GM21717 (cell line): Measurements from ENCODE around the gene EME2.
"Not testable (repeated sequence)": the region's sequence is repeated elsewhere in the genome, so short reads cannot be mapped to it uniquely, and the experiment has no call there.

Experiments used
- ATAC-seq: cut with Tn5 transposase; IDR thresholded peaks from one replicate; pipeline ENCODE4 v1.9.1; 2021; ENCODE audit warnings: mild to moderate bottlenecking, moderate library complexity; ENCODE audit not compliant: unreplicated experiment

Gene EME2

DNA sequence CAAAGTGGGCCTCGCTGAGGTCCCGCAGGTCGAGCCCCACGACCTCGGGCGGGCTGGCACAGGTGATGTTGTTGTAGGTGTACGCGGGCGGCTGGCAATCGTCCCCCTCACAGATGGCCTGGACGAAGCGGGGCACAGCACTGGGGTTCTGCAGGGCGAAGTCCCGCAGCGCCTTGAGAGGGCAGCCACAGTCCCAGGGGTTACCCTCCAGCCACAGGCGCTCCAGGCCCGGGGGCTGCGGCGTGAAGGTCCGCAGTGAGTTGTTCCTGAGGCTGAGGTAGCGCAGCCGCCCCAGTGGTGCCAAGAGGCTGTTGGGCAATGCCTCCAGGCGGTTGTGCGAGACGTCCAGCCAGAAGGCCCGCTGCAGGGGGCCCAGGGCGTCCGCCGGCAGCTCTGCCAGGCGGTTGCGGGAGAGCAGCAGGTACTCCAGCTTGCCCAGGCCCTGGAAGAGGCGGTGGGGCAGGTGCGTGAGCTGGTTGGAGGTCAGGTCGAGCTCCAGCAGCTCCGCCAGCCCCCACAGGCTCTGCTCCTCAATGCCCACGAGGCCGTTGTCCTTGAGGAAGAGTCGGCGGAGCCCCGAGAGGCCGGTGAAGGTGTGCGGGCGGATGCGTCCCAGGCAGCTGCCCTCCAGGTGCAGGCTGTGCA is 18.1 kb downstream of the EME2 start:
- ATAC-seq = no peak

- ATAC-seq = no peak
These were observed 18.8 kb downstream of the EME2 start for GRCh38 chr16:1791256-1791942.

DNA sequence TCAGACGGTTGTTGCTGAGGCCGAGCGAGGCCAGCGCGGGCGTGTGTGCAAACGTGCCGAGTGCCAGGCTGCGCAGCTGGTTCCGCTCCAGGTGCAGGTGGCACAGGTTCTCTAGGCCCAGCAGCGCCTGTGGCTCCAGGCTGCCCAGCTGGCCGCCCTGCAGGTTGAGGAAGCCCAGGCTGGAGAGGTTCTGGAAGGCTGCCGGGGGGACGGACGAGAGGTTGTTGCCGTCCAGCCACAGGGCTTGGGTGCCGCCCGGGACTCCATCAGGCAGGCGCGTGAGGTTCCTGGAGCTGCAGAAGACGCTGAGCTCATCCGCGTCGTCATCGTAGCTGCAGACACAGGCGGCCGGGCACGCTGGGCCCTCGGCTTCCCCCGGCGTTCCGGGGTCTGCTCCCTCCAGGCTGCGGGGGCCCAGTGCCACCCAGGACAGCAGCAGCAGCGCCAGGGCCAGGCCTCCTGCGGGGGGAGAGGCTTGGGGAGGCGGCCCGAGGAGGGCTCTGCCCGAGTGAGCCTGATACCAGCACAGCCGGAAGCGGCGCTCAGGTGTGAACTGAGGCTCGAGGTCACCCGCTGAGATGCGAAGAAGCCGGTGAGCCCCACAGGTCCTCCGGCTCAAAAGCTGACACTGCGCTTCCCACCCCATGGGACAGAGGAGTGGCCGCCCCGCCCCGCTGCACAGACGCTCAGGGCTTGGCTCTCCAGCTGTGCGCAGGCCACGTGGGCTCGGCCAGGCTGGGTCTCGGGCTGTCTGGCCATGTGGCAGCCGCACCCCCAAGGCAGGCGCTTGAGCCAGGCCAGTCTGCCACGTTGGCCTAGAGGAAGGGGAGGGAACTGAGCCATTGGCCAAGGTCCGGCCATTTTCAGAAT is 19.6 kb downstream of the EME2 start:
- no peak for ATAC-seq

- no peak for ATAC-seq
These were observed 20.4 kb downstream of the EME2 start for GRCh38 chr16:1792836-1793577.

DNA sequence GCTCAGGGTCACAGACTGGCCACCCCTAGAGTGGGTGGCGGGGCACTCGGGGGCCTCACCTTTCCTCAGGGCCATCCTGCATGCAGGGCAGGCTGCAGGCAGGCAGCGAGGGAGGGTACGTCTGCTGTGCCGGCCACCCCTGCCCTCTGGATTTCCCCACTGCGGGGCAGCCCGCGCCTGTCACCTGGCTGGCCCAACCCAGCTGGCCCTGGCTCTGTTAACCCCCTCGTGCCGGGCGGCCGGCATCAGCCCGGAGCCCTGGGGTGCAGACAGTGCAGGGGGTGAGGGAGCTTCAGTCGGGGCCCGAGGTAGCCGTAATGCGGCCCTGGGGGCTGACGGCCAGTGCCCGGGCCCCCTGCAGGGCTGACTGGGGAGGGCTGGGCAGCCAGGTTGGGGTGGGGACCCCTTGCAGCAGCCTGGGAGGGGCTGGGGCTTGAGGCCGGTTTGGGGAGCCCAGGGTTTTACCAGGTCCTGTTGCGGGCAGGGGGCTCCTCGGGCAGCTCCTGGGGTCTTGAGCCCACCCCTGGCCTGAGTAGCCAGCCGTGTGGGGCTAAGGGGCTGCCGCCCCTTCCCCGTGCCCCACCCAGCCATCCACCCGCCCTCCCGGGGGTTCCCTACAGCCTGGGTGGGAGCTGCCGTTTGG is 21.1 kb downstream of the EME2 start, which contains the start of gene IGFALS:
IGFALS (minus strand) TSS at position 128 of the 643 bp plus-strand sequence; CDS start at position 75, 53 bp downstream.
- ATAC-seq = no peak

GRCh38 chr16:1794221-1794871 is 21.7 kb downstream of the EME2 start:
- ATAC-seq = no peak

DNA sequence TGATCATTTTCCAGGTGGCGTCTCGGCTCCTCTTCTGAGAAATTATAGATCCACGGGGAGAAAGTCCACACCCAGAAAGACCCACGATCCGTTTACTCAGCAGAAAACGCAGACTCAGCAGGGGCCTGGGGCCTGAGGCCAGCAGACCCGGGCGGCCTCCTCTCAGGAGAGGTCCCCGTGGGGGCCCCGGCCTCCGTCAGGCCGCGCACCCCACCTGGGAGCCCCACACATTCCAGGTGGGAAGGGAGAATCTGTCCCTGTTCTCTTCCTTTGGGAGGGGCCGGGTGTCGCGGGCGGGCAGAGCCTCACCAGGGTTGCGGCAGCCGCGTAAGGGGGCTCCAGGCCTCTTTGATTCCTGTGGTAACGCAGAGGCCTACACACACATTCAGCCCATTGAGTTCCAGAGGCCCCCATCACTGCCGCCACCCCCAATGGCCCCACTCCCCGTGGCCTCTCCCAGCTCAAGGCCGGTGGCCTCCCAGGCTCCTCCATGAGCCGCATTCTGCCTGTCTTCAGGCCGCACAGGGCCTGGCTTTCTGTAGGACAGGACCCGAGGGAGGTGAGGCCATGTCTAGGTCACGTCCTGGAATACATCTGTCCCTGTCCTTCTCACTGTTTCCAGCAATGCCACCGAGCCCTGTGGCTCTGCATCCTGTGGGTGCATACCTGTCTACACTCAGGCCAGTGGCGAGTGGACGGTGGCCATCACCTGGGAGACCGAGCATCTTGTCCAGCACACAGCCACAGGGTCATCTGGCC is 22.5 kb downstream of the EME2 start:
- no peak for ATAC-seq

DNA sequence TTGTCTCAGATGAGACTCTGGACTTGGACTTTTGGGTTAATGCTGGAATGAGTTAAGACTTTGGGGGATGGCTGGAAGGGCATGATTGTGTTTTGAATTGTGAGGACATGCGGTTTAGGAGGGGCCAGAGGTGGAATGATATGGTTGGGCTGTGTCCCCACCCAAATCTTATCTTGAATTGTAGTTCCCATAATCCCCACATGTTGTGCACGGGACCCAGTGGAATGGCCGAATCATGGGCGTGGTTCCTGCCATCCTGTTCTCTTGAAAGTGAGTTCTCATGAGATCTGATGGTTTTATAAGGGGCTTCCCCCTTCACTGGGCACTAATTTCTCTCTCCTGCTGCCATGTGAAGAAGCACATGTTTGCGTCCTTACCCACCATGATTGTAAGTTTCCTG is 26.7 kb downstream of the EME2 start:
- ATAC-seq = not testable (repeated sequence)

GRCh38 chr16:1800701-1801100 is 28.1 kb downstream of the EME2 start:
- ATAC-seq = no peak

DNA sequence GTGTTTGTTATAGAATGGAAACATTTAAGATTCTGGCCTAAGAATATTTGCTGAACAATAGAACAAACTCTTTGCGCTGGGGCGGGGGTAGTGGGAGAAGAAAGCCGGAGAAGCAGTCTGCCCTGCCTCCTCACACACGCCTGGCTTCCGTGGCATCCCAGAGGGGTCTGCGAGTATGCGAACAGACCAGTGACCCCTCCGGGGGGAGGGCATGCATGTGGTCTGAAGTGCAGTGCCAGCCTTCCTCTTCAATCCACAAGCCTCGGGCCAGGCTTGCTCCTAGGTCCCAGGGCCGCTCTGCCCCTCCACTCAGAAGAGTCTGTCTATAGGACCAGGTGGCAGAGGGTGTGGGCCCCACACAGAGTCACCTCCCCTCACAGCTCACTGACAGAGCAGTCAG is 35.0 kb downstream of the EME2 start:
- ATAC-seq = no peak

- no peak for ATAC-seq
These were observed 36.1 kb downstream of the EME2 start for GRCh38 chr16:1808691-1809090.

- ATAC-seq = no peak
These were observed 36.7 kb downstream of the EME2 start for GRCh38 chr16:1809281-1809801.

DNA sequence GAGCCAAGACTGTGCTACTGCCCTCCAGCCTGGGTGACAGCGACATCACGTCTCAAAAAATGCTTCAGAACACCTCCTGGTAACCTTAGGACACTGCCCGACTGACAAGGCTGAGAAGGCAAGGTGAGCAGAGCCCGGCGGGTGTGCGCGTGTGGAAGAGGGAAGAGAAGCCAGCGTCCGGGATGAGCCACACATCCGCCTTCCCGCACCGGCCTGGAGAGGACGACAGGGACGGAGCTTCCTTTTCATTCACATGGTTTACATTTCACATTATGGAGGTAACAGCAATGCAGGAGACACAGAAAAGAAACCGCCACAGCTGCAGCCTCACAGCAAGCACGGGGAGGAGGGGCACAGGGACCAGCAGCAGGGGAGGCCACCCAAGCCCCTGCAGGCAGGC is 37.5 kb downstream of the EME2 start:
- ATAC-seq = no peak

DNA sequence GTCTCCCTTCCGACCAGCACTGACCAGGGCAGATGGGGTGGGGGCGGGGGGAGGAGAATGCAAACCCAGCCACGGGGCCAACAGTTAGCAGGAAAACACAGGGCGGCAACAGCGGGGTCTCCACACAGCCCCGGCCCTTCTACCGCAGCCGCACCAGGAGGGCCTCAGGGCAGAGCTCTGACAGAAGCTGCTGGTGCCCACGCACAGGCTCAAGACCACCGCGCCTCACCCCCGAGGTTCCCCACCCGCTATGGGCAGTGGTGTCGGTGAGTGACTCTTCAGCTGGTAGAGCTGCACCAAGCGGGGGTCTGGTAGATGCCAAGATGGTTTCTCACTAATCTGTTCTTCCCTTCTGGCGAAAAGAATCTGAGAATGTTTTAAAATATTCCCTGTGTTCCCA is 37.9 kb downstream of the EME2 start:
- no peak for ATAC-seq

- ATAC-seq = no peak
These were observed 40.1 kb downstream of the EME2 start for GRCh38 chr16:1812732-1813163.

GRCh38 chr16:1815461-1815860 is 42.9 kb downstream of the EME2 start:
- ATAC-seq = no peak

DNA sequence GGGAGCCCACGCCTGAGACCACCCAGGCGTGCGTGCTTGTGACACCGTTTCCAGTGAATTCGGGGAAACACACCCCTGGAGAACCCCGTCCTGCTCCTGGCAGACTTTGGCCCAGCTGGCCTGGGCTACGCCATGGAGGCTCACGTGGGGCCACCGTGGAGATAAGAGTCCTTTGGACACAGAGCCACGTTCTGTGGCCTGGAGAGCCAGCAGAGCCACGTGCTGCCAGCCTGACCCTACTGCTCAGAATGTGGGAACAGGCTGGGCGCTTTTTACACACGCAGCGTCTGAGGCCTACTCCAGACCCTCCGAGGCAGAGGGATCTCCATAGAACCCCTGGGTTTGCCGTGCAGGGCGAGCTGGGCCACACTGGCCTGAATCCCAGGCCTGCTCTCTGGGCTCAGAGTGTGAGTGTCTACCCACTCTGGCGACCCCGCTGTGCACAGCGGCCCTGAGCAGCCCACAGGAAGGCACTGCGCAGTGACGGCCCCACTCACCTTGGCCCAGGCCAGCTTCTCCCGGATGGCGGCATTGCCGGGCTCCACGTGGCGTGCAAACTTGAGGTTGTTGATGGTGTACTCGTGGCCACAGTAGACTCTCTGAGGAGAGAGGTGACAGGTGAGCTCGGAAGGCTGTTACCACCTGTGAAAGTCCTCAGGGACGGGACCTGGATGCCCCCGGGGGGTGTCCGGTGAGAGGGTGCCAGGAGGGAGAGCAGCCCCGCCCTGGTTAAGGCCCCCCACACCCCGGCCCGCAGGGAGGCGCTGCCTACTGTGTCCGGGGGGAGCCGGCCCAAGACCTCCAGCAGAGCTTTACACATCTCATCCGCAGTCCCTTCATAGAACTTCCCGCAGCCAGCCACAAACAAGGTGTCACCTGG is 44.0 kb downstream of the EME2 start:
- no peak for ATAC-seq

GRCh38 chr16:1817276-1817589 is 44.6 kb downstream of the EME2 start:
- no peak for ATAC-seq
